Measurements from ENCODE around the gene AFAP1.
A peak's percentile ranks its signal among the peaks of the same experiment; 100 is the strongest.

The AFAP1 gene

GRCh38 chr4:7956270-7956808, 16.7 kb upstream of the AFAP1 start:
- H3K4ac ChIP-seq (ENCODE audit: low read depth, low read length) = no peak overlapping the region
- H2AK5ac ChIP-seq (ENCODE audit: low read length) = no peak overlapping the region

GRCh38 chr4:7955393-7955792, 15.7 kb upstream of the AFAP1 start:
- no peak overlapping the region for H2BK12ac ChIP-seq (ENCODE audit: low read length)
- peaks cover 8% of the 10 kb centered on the region for H3K9me3 ChIP-seq (ENCODE audit: insufficient read depth, low read depth, low read length)
- no peak overlapping the region for H2BK5ac ChIP-seq (ENCODE audit: low read depth, low read length, poor library complexity)
- no peak overlapping the region for H3K4ac ChIP-seq (ENCODE audit: low read depth, low read length)
- H3K9ac ChIP-seq (ENCODE audit: low read length) = no peak overlapping the region
- H2BK120ac ChIP-seq (ENCODE audit: insufficient read depth, low read length, poor library complexity) = no peak overlapping the region
- no CpG with 5 or more reads among the region's 4 CpGs for WGBS (ENCODE audit: extremely low coverage, insufficient coverage, insufficient read length)
- H2AFZ ChIP-seq (ENCODE audit: insufficient read depth, low read length, poor library complexity) = no peak overlapping the region
- H4K8ac ChIP-seq (ENCODE audit: low read depth, low read length) = no peak overlapping the region
- no peak overlapping the region for H2AK5ac ChIP-seq (ENCODE audit: low read length)
- H3K27me3 ChIP-seq (ENCODE audit: insufficient read depth, low read length) = no peaks in the 10 kb centered on the region
- no peaks in the 10 kb centered on the region for H3K36me3 ChIP-seq (ENCODE audit: control insufficient read depth in 1 of 2, insufficient read depth in 2 of 2, low read length in 2 of 2)
- no peak overlapping the region for H3K4me3 ChIP-seq (ENCODE audit: low read depth, low read length)
- H3K27ac ChIP-seq (ENCODE audit: low read depth, low read length) = no peak overlapping the region
- H3K79me1 ChIP-seq (ENCODE audit: low read length) = peaks cover 2% of the 10 kb centered on the region
- H3K4me1 ChIP-seq (ENCODE audit: control insufficient read depth in 1 of 2, insufficient read depth in 2 of 2, low read length in 2 of 2) = peaks cover 9 to 10% of the 10 kb centered on the region in 2 experiments
- H3K23ac ChIP-seq (ENCODE audit: low read length) = no peak overlapping the region
- no peak overlapping the region for H3K18ac ChIP-seq (ENCODE audit: low read length)
- H4K91ac ChIP-seq (ENCODE audit: low read depth, low read length) = peak overlapping the region; percentile 35
- no peak overlapping the region for H3K4me2 ChIP-seq (ENCODE audit: low read length)
- no peak for DNase-seq
- no peak overlapping the region for H4K12ac ChIP-seq (ENCODE audit: low read depth, low read length)
- H3K79me2 ChIP-seq (ENCODE audit: control insufficient read depth, insufficient read depth, low read length, poor library complexity) = no peaks in the 10 kb centered on the region
- H3K14ac ChIP-seq (ENCODE audit: low read length) = no peak overlapping the region

More at GRCh38 chr4:7956270-7956808, 16.7 kb upstream of the AFAP1 start:
- Histone ChIP-seq H3K27ac (ENCODE audit: low read depth, low read length) (peak overlapping the region; percentile 61), H3K9ac (ENCODE audit: low read length) (no peak overlapping the region), H3K4me3 (ENCODE audit: low read depth, low read length) (no peak overlapping the region), H3K4me2 (ENCODE audit: low read length) (no peak overlapping the region), H3K18ac (ENCODE audit: low read length) (peak overlapping the region; percentile 16), H3K79me2 (ENCODE audit: control insufficient read depth, insufficient read depth, low read length, poor library complexity) (no peaks in the 10 kb centered on the region), H3K36me3 (ENCODE audit: control insufficient read depth in 1 of 2, insufficient read depth in 2 of 2, low read length in 2 of 2) (no peaks in the 10 kb centered on the region), H4K8ac (ENCODE audit: low read depth, low read length) (no peak overlapping the region), H2BK120ac (ENCODE audit: insufficient read depth, low read length, poor library complexity) (no peak overlapping the region), H3K4me1 (ENCODE audit: control insufficient read depth in 1 of 2, insufficient read depth in 2 of 2, low read length in 2 of 2) (peaks cover 14 to 17% of the 10 kb centered on the region in 2 experiments), H2BK5ac (ENCODE audit: low read depth, low read length, poor library complexity) (no peak overlapping the region), H3K23ac (ENCODE audit: low read length) (no peak overlapping the region), H3K14ac (ENCODE audit: low read length) (no peak overlapping the region), H3K27me3 (ENCODE audit: insufficient read depth, low read length) (no peaks in the 10 kb centered on the region), H3K9me3 (ENCODE audit: insufficient read depth, low read depth, low read length) (peaks cover 2% of the 10 kb centered on the region), H4K91ac (ENCODE audit: low read depth, low read length) (peak overlapping the region; percentile 34), H2BK12ac (ENCODE audit: low read length) (peak overlapping the region; percentile 19), H3K79me1 (ENCODE audit: low read length) (peaks cover 2% of the 10 kb centered on the region), H4K12ac (ENCODE audit: low read depth, low read length) (no peak overlapping the region), H2AFZ (ENCODE audit: insufficient read depth, low read length, poor library complexity) (no peak overlapping the region)
- DNase-seq = peak; percentile 99 to 100
- no CpG with 5 or more reads among the region's 8 CpGs for WGBS (ENCODE audit: extremely low coverage, insufficient coverage, insufficient read length)

- H3K27ac ChIP-seq (ENCODE audit: low read depth, low read length) = no peak overlapping the region
- H3K4me2 ChIP-seq (ENCODE audit: low read length) = no peak overlapping the region
- H2BK5ac ChIP-seq (ENCODE audit: low read depth, low read length, poor library complexity) = no peak overlapping the region
- no peak overlapping the region for H3K18ac ChIP-seq (ENCODE audit: low read length)
- peaks cover 7% of the 10 kb centered on the region for H3K9me3 ChIP-seq (ENCODE audit: insufficient read depth, low read depth, low read length)
- H2AFZ ChIP-seq (ENCODE audit: insufficient read depth, low read length, poor library complexity) = no peak overlapping the region
- no peak overlapping the region for H2BK12ac ChIP-seq (ENCODE audit: low read length)
- no peak overlapping the region for H3K23ac ChIP-seq (ENCODE audit: low read length)
- H4K91ac ChIP-seq (ENCODE audit: low read depth, low read length) = no peak overlapping the region
- H3K79me2 ChIP-seq (ENCODE audit: control insufficient read depth, insufficient read depth, low read length, poor library complexity) = no peaks in the 10 kb centered on the region
- H3K4ac ChIP-seq (ENCODE audit: low read depth, low read length) = no peak overlapping the region
- no peak overlapping the region for H3K9ac ChIP-seq (ENCODE audit: low read length)
- no peak overlapping the region for H3K4me3 ChIP-seq (ENCODE audit: low read depth, low read length)
- H2AK5ac ChIP-seq (ENCODE audit: low read length) = no peak overlapping the region
- WGBS (ENCODE audit: extremely low coverage, insufficient coverage, insufficient read length) = no CpG with 5 or more reads among the region's 9 CpGs
- H3K27me3 ChIP-seq (ENCODE audit: insufficient read depth, low read length) = no peaks in the 10 kb centered on the region
- H3K14ac ChIP-seq (ENCODE audit: low read length) = no peak overlapping the region
- peaks cover 2% of the 10 kb centered on the region for H3K79me1 ChIP-seq (ENCODE audit: low read length)
- no peaks in the 10 kb centered on the region for H3K36me3 ChIP-seq (ENCODE audit: control insufficient read depth in 1 of 2, insufficient read depth in 2 of 2, low read length in 2 of 2)
- peaks cover 5 to 7% of the 10 kb centered on the region in 2 experiments for H3K4me1 ChIP-seq (ENCODE audit: control insufficient read depth in 1 of 2, insufficient read depth in 2 of 2, low read length in 2 of 2)
- no peak overlapping the region for H2BK120ac ChIP-seq (ENCODE audit: insufficient read depth, low read length, poor library complexity)
- DNase-seq = peak; percentile 64 to 79
- no peak overlapping the region for H4K8ac ChIP-seq (ENCODE audit: low read depth, low read length)
- H4K12ac ChIP-seq (ENCODE audit: low read depth, low read length) = no peak overlapping the region
Observed at GRCh38 chr4:7952615-7953014, 13.0 kb upstream of the AFAP1 start.

- no peak overlapping the region for H3K23ac ChIP-seq (ENCODE audit: low read length)
- WGBS (ENCODE audit: extremely low coverage, insufficient coverage, insufficient read length) = no CpG with 5 or more reads among the region's 18 CpGs
- no peak overlapping the region for H4K12ac ChIP-seq (ENCODE audit: low read depth, low read length)
- H3K4ac ChIP-seq (ENCODE audit: low read depth, low read length) = no peak overlapping the region
- H3K18ac ChIP-seq (ENCODE audit: low read length) = no peak overlapping the region
- H3K4me2 ChIP-seq (ENCODE audit: low read length) = no peak overlapping the region
- no peak overlapping the region for H2AK5ac ChIP-seq (ENCODE audit: low read length)
- peaks cover 7% of the 10 kb centered on the region for H3K9me3 ChIP-seq (ENCODE audit: insufficient read depth, low read depth, low read length)
- no peaks in the 10 kb centered on the region for H3K36me3 ChIP-seq (ENCODE audit: control insufficient read depth in 1 of 2, insufficient read depth in 2 of 2, low read length in 2 of 2)
- no peaks in the 10 kb centered on the region for H3K4me1 ChIP-seq (ENCODE audit: control insufficient read depth in 1 of 2, insufficient read depth in 2 of 2, low read length in 2 of 2)
- H2AFZ ChIP-seq (ENCODE audit: insufficient read depth, low read length, poor library complexity) = no peak overlapping the region
- no peaks in the 10 kb centered on the region for H3K79me2 ChIP-seq (ENCODE audit: control insufficient read depth, insufficient read depth, low read length, poor library complexity)
- no peak overlapping the region for H2BK5ac ChIP-seq (ENCODE audit: low read depth, low read length, poor library complexity)
- H4K91ac ChIP-seq (ENCODE audit: low read depth, low read length) = no peak overlapping the region
- no peak overlapping the region for H4K8ac ChIP-seq (ENCODE audit: low read depth, low read length)
- H3K27ac ChIP-seq (ENCODE audit: low read depth, low read length) = no peak overlapping the region
- no peak overlapping the region for H2BK12ac ChIP-seq (ENCODE audit: low read length)
- H3K9ac ChIP-seq (ENCODE audit: low read length) = no peak overlapping the region
- H2BK120ac ChIP-seq (ENCODE audit: insufficient read depth, low read length, poor library complexity) = no peak overlapping the region
- no peaks in the 10 kb centered on the region for H3K79me1 ChIP-seq (ENCODE audit: low read length)
- no peak overlapping the region for H3K4me3 ChIP-seq (ENCODE audit: low read depth, low read length)
- H3K14ac ChIP-seq (ENCODE audit: low read length) = no peak overlapping the region
- DNase-seq = no peak
- H3K27me3 ChIP-seq (ENCODE audit: insufficient read depth, low read length) = no peaks in the 10 kb centered on the region
Observed at GRCh38 chr4:7950301-7951092, 10.8 kb upstream of the AFAP1 start.
